ENCODE measurements around the gene EIF5.

DNA sequence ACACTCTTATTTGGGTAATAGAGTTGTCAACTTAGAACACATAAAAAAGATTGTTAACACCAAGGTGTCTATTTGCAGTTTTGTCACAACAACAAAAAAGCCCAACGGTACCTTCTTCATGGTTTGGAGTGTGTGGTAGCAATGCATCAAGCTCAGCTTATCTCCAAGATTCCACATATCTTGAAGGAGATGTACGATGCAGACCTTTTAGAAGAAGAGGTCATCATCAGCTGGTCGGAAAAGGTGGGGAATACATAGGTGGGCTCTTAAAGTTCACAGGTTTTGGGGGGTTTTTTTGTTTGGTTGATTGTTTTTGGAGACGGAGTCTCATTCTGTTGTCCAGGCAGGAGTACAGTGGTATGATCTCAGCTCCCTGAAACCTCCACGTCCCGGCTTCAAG, 5.5 kb downstream of the EIF5 start:
- TF ChIP-seq, protein P1, sequence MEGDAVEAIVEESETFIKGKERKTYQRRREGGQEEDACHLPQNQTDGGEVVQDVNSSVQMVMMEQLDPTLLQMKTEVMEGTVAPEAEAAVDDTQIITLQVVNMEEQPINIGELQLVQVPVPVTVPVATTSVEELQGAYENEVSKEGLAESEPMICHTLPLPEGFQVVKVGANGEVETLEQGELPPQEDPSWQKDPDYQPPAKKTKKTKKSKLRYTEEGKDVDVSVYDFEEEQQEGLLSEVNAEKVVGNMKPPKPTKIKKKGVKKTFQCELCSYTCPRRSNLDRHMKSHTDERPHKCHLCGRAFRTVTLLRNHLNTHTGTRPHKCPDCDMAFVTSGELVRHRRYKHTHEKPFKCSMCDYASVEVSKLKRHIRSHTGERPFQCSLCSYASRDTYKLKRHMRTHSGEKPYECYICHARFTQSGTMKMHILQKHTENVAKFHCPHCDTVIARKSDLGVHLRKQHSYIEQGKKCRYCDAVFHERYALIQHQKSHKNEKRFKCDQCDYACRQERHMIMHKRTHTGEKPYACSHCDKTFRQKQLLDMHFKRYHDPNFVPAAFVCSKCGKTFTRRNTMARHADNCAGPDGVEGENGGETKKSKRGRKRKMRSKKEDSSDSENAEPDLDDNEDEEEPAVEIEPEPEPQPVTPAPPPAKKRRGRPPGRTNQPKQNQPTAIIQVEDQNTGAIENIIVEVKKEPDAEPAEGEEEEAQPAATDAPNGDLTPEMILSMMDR (IDR thresholded peaks at IDR 0.05) = no peak
- TF ChIP-seq POLR2AphosphoS5 (IDR thresholded peaks at IDR 0.05) (no peak), POLR2A (IDR thresholded peaks at IDR 0.05) (no peak), EP300 (IDR thresholded peaks at IDR 0.05) (no peak)
